CD4-positive, alpha-beta T cell (primary cell): ENCODE measurements around the gene ECHDC3. TPM values are rescaled to one million over a fixed set of nuclear protein-coding genes. Genes with fewer than 3 reads are reported as not detected.

ENCODE experiments used
- ATAC-seq: fragments of 200-7000 bp; cut with Tn5 transposase; one replicate; pipeline ENCODE4 v1.10.0; 2022; ENCODE audit warnings: mild to moderate bottlenecking; ENCODE audit not compliant: poor library complexity
- CTCF ChIA-PET: fragments of 350-600 bp; sonication (Branson Sonifier 250); formaldehyde crosslinking; loops from one replicate; lab custom pipeline; 2021; ENCODE audit warnings: antibody characterized with exemption, inconsistent platforms; lab: Charles Lee
- POLR2A ChIA-PET: fragments of 350-600 bp; sonication (Branson Sonifier 250); formaldehyde crosslinking; loops from one replicate; lab custom pipeline; 2021; ENCODE audit warnings: antibody characterized with exemption, inconsistent platforms; lab: Charles Lee
- DNase-seq, 14 experiments: peaks; one replicate each; pipeline ENCODE4 v3.0.0-alpha.2; 2013 to 2020; ENCODE audit warnings: mixed read lengths in 2 of 14
- H3K27ac ChIP-seq, 2 donors: one replicate each; pipeline versions ENCODE4 v1.5.1 to v1.7.0; 2013; ENCODE audit warnings: low read length in 2 of 2, low read depth in 1 of 2, mild to moderate bottlenecking in 1 of 2
- H3K27me3 ChIP-seq, 2 experiments: 1 replicate in 1 of 2; 2 replicates in 1 of 2; pipeline versions ENCODE4 v1.6.1 to v1.7.0; 2013; ENCODE audit warnings: low read length in 2 of 2, control low read depth in 1 of 2, mild to moderate bottlenecking in 1 of 2, moderate library complexity in 1 of 2; ENCODE audit not compliant: insufficient read depth in 2 of 2, control insufficient read depth in 1 of 2
- H3K36me3 ChIP-seq: one replicate; pipeline ENCODE4 v1.6.1; 2013; ENCODE audit warnings: low read length, control low read depth; ENCODE audit not compliant: insufficient read depth
- H3K4me1 ChIP-seq: one replicate; pipeline ENCODE4 v1.6.1; 2013; ENCODE audit warnings: low read length, control low read depth; ENCODE audit not compliant: insufficient read depth
- H3K4me3 ChIP-seq: one replicate; pipeline ENCODE4 v1.5.1; 2013; ENCODE audit warnings: mild to moderate bottlenecking, low read length, moderate library complexity
- H3K9me3 ChIP-seq, 2 experiments: 1 replicate in 1 of 2; 2 replicates in 1 of 2; pipeline versions ENCODE4 v1.6.1 to v1.7.0; 2013; ENCODE audit warnings: low read length in 2 of 2, mild to moderate bottlenecking in 2 of 2, control low read depth in 1 of 2, moderate library complexity in 1 of 2; ENCODE audit not compliant: control insufficient read depth in 1 of 2, insufficient read depth in 1 of 2
- H3K27ac Mint-ChIP-seq: one replicate; pipeline ENCODE4 v1.8.0; 2020; ENCODE audit warnings: mixed read lengths
- H3K27me3 Mint-ChIP-seq: one replicate; pipeline ENCODE4 v1.8.0; 2021; ENCODE audit warnings: mixed read lengths
- H3K36me3 Mint-ChIP-seq: one replicate; pipeline ENCODE4 v1.8.0; 2021; ENCODE audit warnings: low read depth, mixed read lengths
- H3K4me1 Mint-ChIP-seq: one replicate; pipeline ENCODE4 v1.8.0; 2021; ENCODE audit warnings: low read depth, mixed read lengths
- H3K4me3 Mint-ChIP-seq: one replicate; pipeline ENCODE4 v1.8.0; 2020; ENCODE audit warnings: mild to moderate bottlenecking, mixed read lengths
- H3K9me3 Mint-ChIP-seq: one replicate; pipeline ENCODE4 v1.8.0; 2020; ENCODE audit warnings: mixed read lengths
- intact Hi-C, 2 experiments: fragments of 100-400 bp; cut with DNase I in 1 of 2; cut with micrococcal nuclease in 1 of 2; formaldehyde crosslinking; loops; one replicate each; pipeline versions ENCODE4 v1.15.1 to v1.9.0; 2023 to 2025; cut with DNase I, micrococcal nuclease
- total RNA-seq, 174 experiments: library from RNA in 2 of 174; stranded (reverse) in 2 of 174; gene quantifications; one replicate each; pipeline ENCODE4 v1.2.3 and lab custom pipeline; 2021 to 2026
- TF ChIP-seq, protein P1 (sequence below): fragments of 200-600 bp; IDR thresholded peaks from one replicate; pipeline ENCODE4 v1.8.0; 2022; ENCODE audit warnings: antibody characterized with exemption, mild to moderate bottlenecking

ECHDC3 gene
- total RNA-seq, 2 experiments from 2014 or later: 1.5 to 1.6 TPM

DNA sequence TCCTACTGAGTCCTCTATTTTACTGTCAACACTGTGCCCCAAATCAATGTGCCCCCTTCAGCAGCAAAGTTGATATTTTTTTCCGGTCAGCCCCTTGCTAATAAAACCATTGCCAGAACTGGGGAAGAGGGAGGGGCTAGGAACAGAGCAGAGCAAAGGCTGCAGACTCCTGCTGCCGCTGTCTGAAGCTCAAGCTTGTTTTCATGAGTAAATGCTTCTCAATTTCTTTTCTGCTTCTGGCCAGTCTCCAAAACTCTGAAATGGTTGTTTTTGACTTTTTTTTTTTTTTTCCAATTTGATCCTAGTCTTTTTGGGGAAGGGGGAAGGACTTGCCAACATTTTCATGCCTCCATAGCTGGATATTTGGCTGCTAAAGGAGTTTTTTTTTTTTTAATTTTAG lies 54.3 kb downstream of the ECHDC3 start:
- intact Hi-C loops: no loop called here
- Mint-ChIP-seq H3K27me3 (no peaks in the 10 kb centered on the region), H3K27ac (no peak overlapping the region), H3K36me3 (no peaks in the 10 kb centered on the region), H3K9me3 (no peaks in the 10 kb centered on the region), H3K4me1 (no peaks in the 10 kb centered on the region), H3K4me3 (no peak overlapping the region)
- POLR2A ChIA-PET: no interaction called here
- no peaks in the 10 kb centered on the region for H3K9me3 ChIP-seq
- no peak for DNase-seq
- TF ChIP-seq, protein P1, sequence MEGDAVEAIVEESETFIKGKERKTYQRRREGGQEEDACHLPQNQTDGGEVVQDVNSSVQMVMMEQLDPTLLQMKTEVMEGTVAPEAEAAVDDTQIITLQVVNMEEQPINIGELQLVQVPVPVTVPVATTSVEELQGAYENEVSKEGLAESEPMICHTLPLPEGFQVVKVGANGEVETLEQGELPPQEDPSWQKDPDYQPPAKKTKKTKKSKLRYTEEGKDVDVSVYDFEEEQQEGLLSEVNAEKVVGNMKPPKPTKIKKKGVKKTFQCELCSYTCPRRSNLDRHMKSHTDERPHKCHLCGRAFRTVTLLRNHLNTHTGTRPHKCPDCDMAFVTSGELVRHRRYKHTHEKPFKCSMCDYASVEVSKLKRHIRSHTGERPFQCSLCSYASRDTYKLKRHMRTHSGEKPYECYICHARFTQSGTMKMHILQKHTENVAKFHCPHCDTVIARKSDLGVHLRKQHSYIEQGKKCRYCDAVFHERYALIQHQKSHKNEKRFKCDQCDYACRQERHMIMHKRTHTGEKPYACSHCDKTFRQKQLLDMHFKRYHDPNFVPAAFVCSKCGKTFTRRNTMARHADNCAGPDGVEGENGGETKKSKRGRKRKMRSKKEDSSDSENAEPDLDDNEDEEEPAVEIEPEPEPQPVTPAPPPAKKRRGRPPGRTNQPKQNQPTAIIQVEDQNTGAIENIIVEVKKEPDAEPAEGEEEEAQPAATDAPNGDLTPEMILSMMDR: no peak
- CTCF ChIA-PET: no interaction called here
- ATAC-seq: no peak
- H3K36me3 ChIP-seq: no peaks in the 10 kb centered on the region
- no peak overlapping the region for H3K27ac ChIP-seq
- no peaks in the 10 kb centered on the region for H3K4me1 ChIP-seq
- no peak overlapping the region for H3K4me3 ChIP-seq
- no peaks in the 10 kb centered on the region for H3K27me3 ChIP-seq

DNA sequence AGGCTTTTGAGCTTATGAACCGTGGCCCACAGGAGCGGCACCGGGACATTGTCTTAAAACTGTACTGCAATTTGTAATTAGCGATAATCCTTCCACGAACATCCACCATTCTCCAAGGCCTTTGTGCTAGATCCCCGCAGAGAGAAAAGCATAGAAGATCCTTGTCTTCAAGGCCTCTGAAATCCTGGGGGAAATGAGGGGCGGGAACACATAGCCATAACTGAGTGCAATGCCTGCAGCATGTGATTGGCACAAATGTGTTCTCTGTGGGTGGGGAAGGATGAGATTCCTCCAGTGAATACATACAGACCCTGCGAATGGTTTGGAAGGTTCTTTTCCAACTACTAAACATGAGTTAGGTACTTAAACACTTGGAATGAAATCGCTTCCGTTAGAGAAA lies 55.1 kb downstream of the ECHDC3 start:
- Histone ChIP-seq H3K36me3 (no peaks in the 10 kb centered on the region), H3K27me3 (no peaks in the 10 kb centered on the region), H3K27ac (no peak overlapping the region), H3K4me1 (no peaks in the 10 kb centered on the region), H3K9me3 (no peaks in the 10 kb centered on the region), H3K4me3 (no peak overlapping the region)
- Mint-ChIP-seq H3K27me3 (no peaks in the 10 kb centered on the region), H3K4me1 (no peaks in the 10 kb centered on the region), H3K27ac (no peak overlapping the region), H3K4me3 (no peak overlapping the region), H3K9me3 (no peaks in the 10 kb centered on the region), H3K36me3 (no peaks in the 10 kb centered on the region)
- intact Hi-C loops: no loop called here
- DNase-seq (no peak), ATAC-seq (no peak)
- ChIA-PET POLR2A (no interaction called here), CTCF (no interaction called here)
- TF ChIP-seq, protein P1: no peak

DNA sequence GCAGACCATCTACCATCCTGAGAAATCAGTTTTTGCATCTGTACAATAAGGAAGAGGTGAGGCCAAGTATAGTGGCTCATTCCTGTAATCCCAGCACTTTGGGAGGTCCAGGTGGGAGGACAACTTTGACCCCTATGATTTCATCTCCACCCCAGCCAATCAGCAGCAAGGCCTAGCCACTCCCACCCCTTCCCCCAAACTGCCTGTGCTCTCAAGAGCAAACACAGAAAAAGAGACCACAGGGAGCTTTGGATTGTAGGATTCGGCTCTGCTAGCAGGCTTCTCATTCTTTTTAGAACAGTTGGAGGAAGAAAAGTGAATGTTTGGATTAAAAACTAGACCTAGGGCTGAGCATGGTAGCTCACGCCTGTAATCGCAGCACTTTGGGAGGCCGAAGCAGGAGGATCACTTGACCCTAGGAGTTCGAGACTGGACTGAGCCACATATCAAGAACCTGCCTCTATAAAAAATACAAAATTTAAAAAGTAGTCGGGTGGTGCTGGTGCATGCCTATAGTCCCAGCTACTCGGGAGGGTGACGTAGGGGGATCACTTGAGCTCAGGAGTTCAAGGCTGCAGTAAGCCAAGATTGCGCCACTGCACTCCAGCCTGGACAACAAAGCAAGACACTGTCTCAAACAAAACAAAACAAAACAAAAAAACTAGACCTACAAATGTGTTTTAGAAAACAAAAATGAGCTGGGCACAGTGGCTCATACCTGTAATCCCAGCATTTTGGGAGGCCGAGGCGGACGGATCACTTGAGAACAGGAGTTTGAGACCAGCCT lies 55.9 kb downstream of the ECHDC3 start:
- intact Hi-C loops: no loop called here
- no peak overlapping the region for H3K27ac Mint-ChIP-seq
- CTCF ChIA-PET: interaction anchor here (0.6 kb wide), 1 partner anchor 10 kb away, joined by 3 read pairs; no protein-coding TSS in a partner anchor

More for the DNA sequence above, 55.9 kb downstream of the ECHDC3 start:
- Histone ChIP-seq H3K9me3 (no peaks in the 10 kb centered on the region), H3K27me3 (no peaks in the 10 kb centered on the region), H3K4me1 (no peaks in the 10 kb centered on the region), H3K27ac (no peak overlapping the region), H3K36me3 (no peaks in the 10 kb centered on the region), H3K4me3 (no peak overlapping the region)
- DNase-seq: no peak
- Mint-ChIP-seq H3K36me3 (no peaks in the 10 kb centered on the region), H3K4me3 (no peak overlapping the region), H3K27me3 (no peaks in the 10 kb centered on the region), H3K4me1 (no peaks in the 10 kb centered on the region), H3K9me3 (no peaks in the 10 kb centered on the region)
- TF ChIP-seq, protein P1: no peak
- ATAC-seq: no peak
- POLR2A ChIA-PET: no interaction called here
